IPS-18a (cell line): ENCODE data around the gene LURAP1L.

Source experiments
- H3K27ac ChIP-seq: one replicate; pipeline ENCODE4 v1.5.1; 2013; ENCODE audit warnings: low read length
- H3K27me3 ChIP-seq: one replicate; pipeline ENCODE4 v1.6.1; 2013; ENCODE audit warnings: mild to moderate bottlenecking, low read length; ENCODE audit not compliant: control insufficient read depth, insufficient read depth
- H3K36me3 ChIP-seq: one replicate; pipeline ENCODE4 v1.6.1; 2013; ENCODE audit warnings: low read depth, low read length; ENCODE audit not compliant: control insufficient read depth
- H3K4me1 ChIP-seq: one replicate; pipeline ENCODE4 v1.6.1; 2013; ENCODE audit warnings: low read depth, low read length; ENCODE audit not compliant: control insufficient read depth
- H3K4me3 ChIP-seq: one replicate; pipeline ENCODE4 v1.5.1; 2013; ENCODE audit warnings: low read length
- H3K9ac ChIP-seq: one replicate; pipeline ENCODE4 v1.6.1; 2013; ENCODE audit warnings: mild to moderate bottlenecking, low read length, moderate library complexity
- H3K9me3 ChIP-seq: one replicate; pipeline ENCODE4 v1.6.1; 2013; ENCODE audit warnings: low read depth, low read length; ENCODE audit not compliant: control insufficient read depth

Gene LURAP1L

DNA sequence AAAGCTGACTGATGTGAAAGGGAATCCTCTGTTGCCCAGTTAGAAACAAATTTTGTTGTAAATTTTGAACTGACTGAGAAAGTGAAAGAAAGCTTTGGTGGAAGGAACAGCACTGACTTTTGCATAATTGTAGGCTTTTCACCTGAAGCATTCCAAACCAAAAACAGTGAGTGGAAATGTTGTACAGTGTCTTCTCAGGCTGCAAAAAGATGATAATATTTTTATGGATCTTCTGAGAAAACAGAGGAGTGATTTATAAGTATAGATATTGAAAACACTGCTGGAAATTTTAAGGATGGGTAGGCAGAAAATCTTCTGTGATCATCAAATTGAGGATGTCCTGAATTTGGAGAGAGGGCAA lies 40.0 kb downstream of the LURAP1L start:
- no peak overlapping the region for H3K27ac ChIP-seq

DNA sequence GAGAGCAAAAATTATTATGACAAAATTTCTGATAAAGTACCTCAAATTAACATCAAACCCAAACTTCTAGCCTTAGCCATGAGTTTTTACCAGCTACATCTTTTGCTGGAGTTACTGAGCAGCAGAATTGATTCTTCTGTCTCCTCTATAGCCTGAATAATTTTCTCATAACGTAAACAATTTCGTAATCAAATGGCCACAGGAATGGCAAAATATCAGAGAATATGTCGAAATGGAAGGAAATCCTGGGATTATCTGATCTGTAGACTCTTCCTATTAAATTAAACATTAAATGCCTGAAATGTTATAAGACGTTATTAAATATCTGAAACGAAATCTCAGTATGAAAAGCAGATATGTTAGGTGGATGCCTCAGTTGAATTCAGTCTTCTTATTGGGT lies 41.1 kb downstream of the LURAP1L start:
- no peak overlapping the region for H3K9ac ChIP-seq
- no peak overlapping the region for H3K4me3 ChIP-seq
- H3K9me3 ChIP-seq: no peaks in the 10 kb centered on the region
- no peaks in the 10 kb centered on the region for H3K27me3 ChIP-seq
- H3K36me3 ChIP-seq: no peaks in the 10 kb centered on the region
- no peaks in the 10 kb centered on the region for H3K4me1 ChIP-seq
- no peak overlapping the region for H3K27ac ChIP-seq

More for the DNA sequence above, 40.0 kb downstream of the LURAP1L start:
- no peaks in the 10 kb centered on the region for H3K9me3 ChIP-seq
- no peaks in the 10 kb centered on the region for H3K27me3 ChIP-seq
- no peaks in the 10 kb centered on the region for H3K4me1 ChIP-seq
- no peak overlapping the region for H3K9ac ChIP-seq
- no peaks in the 10 kb centered on the region for H3K36me3 ChIP-seq
- H3K4me3 ChIP-seq: no peak overlapping the region

- no peak overlapping the region for H3K27ac ChIP-seq
- no peaks in the 10 kb centered on the region for H3K4me1 ChIP-seq
- no peaks in the 10 kb centered on the region for H3K27me3 ChIP-seq
- no peaks in the 10 kb centered on the region for H3K36me3 ChIP-seq
- H3K4me3 ChIP-seq: no peak overlapping the region
- no peak overlapping the region for H3K9ac ChIP-seq
- no peaks in the 10 kb centered on the region for H3K9me3 ChIP-seq
Measured at GRCh38 chr9:12816656-12817101, 41.9 kb downstream of the LURAP1L start.

GRCh38 chr9:12817702-12818101 lies 42.9 kb downstream of the LURAP1L start:
- Histone ChIP-seq H3K4me3 (no peak overlapping the region), H3K36me3 (no peaks in the 10 kb centered on the region), H3K9me3 (no peaks in the 10 kb centered on the region), H3K27ac (no peak overlapping the region), H3K4me1 (no peaks in the 10 kb centered on the region), H3K9ac (no peak overlapping the region), H3K27me3 (no peaks in the 10 kb centered on the region)

DNA sequence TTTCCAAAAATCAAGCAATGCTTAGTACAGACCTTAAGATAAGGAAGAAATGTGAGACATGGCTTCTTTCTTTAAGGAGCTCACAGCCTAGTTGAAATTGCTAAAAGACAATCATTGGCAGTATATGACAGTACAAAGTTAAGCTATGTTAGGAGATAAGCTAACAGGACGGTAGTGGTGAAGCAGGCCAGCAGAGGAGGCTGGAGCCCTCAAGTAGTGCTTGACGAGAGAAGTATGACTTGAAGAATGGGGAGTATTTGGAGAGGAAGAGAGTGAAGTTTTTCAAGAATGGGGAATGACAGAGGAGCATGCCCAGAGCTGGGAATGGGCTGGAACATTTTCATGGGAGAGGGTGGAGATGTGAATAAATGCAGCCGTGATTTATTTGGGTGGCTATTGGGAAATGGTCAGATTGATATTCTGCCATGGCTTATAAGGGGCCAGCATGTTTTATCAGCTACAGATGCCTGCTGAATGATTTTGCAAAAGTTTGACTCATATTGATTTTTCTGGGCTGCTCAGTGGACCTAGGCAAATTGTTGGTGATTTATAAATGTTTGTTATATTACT lies 43.7 kb downstream of the LURAP1L start:
- Histone ChIP-seq H3K9me3 (no peaks in the 10 kb centered on the region), H3K4me1 (no peaks in the 10 kb centered on the region), H3K36me3 (no peaks in the 10 kb centered on the region), H3K27ac (no peak overlapping the region), H3K9ac (no peak overlapping the region), H3K27me3 (no peaks in the 10 kb centered on the region), H3K4me3 (no peak overlapping the region)

DNA sequence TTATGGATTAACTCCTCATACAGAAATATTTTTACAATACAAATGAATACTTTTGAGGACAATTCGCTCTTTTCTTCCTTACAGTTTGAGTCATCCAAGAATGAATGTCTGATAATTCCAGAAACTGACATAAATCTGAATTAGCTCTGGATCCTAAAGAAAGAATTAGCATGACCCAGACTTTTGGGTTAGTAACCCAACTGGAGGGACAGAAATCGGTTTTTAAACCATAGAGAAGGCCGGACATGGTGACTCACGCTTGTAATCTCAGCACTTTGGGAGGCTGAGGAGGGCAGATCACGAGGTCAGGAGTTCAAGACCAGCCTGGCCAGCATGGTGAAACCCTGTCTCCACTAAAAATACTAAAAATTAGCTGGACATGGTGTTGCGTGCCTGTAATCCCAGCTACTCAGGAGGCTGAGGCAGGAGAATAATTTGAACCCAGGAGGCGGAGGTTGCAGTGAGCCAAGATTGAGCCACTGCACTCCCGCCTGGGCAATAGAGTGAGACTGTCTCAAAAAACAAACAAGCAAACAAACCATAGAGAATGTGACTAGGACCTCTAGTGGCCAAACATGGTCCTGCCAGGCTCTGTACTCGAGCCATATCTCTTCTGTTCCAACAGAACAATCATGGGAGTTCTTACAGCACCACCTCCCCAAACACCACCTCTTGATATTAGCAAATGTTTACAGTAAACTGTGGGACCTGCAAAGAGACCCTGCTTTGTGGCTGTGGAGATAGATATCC lies 44.8 kb downstream of the LURAP1L start:
- Histone ChIP-seq H3K27ac (no peak overlapping the region), H3K4me3 (no peak overlapping the region), H3K9ac (no peak overlapping the region), H3K27me3 (no peaks in the 10 kb centered on the region), H3K36me3 (no peaks in the 10 kb centered on the region), H3K9me3 (no peaks in the 10 kb centered on the region), H3K4me1 (no peaks in the 10 kb centered on the region)

DNA sequence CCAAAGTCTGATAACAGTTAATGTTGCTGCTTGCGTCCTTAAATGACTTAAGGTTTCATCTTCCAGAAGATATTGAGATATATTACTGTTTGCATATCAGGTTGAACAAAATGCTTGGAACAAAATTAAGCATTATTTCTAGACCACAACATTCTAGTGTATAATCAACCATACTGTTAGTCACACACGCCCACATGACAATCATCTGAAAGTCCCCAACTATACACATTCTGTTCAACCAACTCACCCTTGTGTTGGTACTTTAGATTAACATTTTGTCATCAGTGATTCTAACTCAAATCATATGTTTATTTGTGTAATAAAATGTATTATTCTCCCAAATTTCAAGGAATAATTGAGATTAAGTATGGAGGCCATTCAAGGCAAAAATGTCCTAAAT lies 47.3 kb downstream of the LURAP1L start:
- no peaks in the 10 kb centered on the region for H3K36me3 ChIP-seq
- H3K27ac ChIP-seq: no peak overlapping the region
- H3K27me3 ChIP-seq: no peaks in the 10 kb centered on the region
- H3K4me3 ChIP-seq: no peak overlapping the region
- H3K9me3 ChIP-seq: no peaks in the 10 kb centered on the region
- H3K9ac ChIP-seq: no peak overlapping the region
- H3K4me1 ChIP-seq: no peaks in the 10 kb centered on the region

DNA sequence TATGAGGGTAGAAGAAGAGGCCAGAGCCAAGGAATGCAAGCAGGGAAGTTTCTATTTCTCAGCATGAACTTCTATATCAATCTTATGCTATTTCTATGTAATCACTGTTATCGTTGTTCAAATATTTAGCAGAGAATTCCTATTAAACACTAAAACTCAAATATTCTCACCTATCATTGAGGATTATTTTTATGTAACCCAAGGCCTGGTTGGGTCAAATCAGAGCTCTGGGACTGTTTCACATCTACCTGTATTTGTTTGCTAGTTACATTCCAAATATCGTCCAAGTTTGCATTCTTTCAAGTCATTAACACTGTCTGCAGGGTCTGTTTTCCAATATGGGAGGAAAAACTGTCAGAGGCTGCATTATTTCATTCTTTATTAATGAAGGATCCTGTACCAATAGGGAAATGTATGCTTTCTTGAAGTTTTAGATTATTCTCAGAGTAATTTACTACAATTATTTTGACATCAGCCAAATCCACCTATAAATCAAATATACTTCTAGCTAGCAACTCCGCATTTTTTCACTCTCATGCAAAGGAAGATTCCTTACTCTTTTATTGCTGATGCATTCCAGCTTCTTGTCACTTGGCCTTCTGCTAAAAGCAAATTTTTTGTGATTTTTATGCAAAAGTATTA lies 52.2 kb downstream of the LURAP1L start:
- Histone ChIP-seq H3K4me3 (no peak overlapping the region), H3K9me3 (no peaks in the 10 kb centered on the region), H3K36me3 (no peaks in the 10 kb centered on the region), H3K4me1 (no peaks in the 10 kb centered on the region), H3K9ac (no peak overlapping the region), H3K27ac (no peak overlapping the region), H3K27me3 (no peaks in the 10 kb centered on the region)

GRCh38 chr9:12833701-12834100 lies 58.9 kb downstream of the LURAP1L start:
- H3K9me3 ChIP-seq: no peaks in the 10 kb centered on the region
- no peak overlapping the region for H3K9ac ChIP-seq
- H3K4me1 ChIP-seq: no peaks in the 10 kb centered on the region
- no peaks in the 10 kb centered on the region for H3K27me3 ChIP-seq
- no peaks in the 10 kb centered on the region for H3K36me3 ChIP-seq
- no peak overlapping the region for H3K27ac ChIP-seq
- no peak overlapping the region for H3K4me3 ChIP-seq

DNA sequence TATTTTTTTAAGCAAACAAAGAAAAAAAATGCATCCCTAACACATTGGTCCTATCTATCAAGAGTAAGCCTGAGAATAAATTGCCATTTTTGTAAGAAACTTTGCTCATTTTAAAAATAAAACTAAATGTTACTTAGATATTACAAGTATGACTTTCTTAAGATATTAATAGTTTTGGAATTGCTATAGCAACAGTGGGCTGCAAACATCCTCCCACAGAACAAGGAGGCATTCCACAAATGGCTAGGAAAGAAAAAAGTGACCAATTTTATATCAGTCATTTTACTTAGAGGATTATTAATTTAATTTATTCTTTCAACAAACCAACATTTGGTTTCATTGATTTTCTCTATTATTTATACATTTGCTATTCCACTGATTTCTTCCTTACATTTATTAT lies 63.7 kb downstream of the LURAP1L start:
- H3K36me3 ChIP-seq: no peaks in the 10 kb centered on the region
- no peaks in the 10 kb centered on the region for H3K27me3 ChIP-seq
- no peak overlapping the region for H3K9ac ChIP-seq
- no peaks in the 10 kb centered on the region for H3K4me1 ChIP-seq
- H3K27ac ChIP-seq: no peak overlapping the region
- H3K4me3 ChIP-seq: no peak overlapping the region
- no peaks in the 10 kb centered on the region for H3K9me3 ChIP-seq

- no peak overlapping the region for H3K4me3 ChIP-seq
- H3K27me3 ChIP-seq: no peaks in the 10 kb centered on the region
- H3K9ac ChIP-seq: no peak overlapping the region
- no peaks in the 10 kb centered on the region for H3K9me3 ChIP-seq
- no peaks in the 10 kb centered on the region for H3K4me1 ChIP-seq
- no peaks in the 10 kb centered on the region for H3K36me3 ChIP-seq
- H3K27ac ChIP-seq: no peak overlapping the region
Measured at GRCh38 chr9:12843735-12844134, 68.9 kb downstream of the LURAP1L start.

GRCh38 chr9:12846035-12846434 lies 71.2 kb downstream of the LURAP1L start:
- Histone ChIP-seq H3K36me3 (no peaks in the 10 kb centered on the region), H3K4me1 (no peaks in the 10 kb centered on the region), H3K9ac (no peak overlapping the region), H3K9me3 (no peaks in the 10 kb centered on the region), H3K27ac (no peak overlapping the region), H3K4me3 (no peak overlapping the region), H3K27me3 (no peaks in the 10 kb centered on the region)
